Inferior parietal cortex (tissue), 1 donor: Measurements from ENCODE around the gene TPD52L1.

Experiments
- DNase-seq: peaks from one replicate; pipeline ENCODE4 v3.0.0-alpha.2; 2016; ENCODE audit errors: extremely low spot score

Gene TPD52L1

DNA sequence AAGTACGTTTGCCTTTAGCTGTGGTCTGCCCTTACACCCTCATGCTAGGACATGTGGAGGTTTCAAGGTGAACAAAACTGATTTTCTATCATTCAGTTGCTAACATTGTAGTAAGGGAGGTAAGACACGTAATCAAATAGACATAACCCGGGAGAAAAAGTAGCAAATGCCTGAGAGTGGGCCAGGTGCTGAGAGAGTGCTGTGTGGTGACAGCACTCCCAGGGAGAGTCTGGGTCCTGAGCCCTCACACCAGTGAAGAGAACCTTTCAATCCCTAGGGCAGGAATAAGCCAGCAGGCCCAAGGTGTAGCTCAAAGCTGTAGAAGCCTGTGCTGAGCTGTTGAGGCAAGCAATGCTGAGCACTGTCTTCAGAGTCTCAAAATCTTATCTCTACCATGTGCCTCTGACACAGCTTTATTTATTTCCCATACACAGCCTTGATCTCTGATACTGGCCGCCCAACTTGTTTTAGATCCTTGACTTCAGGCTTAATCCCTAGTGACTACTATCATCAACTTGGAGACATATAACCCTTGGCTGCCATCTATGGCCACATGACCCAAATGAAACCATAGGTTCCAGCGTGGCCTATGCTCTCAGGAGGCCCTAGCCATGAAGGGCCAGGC is 55.2 kb downstream of the TPD52L1 start:
- no peak for DNase-seq

DNA sequence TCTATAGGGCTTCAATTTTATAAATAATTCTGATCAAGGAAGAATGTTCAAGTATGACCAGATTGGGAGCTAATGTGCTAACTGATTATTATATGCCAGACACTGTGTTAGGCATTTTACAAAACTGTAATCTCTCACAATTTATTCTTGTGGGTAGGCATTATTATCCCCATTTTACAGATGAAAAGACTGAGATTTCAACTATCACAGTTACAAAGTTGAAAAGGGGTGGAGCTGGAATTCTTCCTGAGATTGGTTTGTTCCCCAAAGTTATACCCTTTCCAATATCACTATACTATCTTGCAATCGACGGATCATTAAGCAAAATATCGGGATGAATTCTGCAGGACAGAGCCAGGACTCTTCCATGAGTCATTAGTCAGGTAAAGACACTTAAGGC is 57.1 kb downstream of the TPD52L1 start:
- DNase-seq: no peak

DNA sequence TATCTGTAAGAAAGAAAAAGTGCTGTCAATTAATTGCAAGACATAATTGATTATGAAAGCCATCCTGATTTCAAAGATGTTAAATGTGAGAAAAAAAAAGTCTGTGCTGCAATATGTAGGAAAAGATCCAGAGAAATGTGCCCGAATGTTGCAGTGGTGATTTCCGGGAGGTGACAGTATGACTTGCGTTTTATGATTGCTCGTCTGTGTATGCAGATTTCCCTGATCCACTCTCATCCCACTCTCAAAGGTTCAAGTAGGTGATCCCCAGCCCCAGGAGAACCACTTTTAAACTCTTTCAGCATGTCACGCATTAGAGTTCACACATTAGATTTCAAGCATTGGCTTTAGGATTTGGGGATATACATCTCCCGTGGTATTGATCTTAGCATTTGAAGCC is 57.8 kb downstream of the TPD52L1 start:
- no peak for DNase-seq

GRCh38 chr6:125212377-125212776 is 58.8 kb downstream of the TPD52L1 start:
- DNase-seq: no peak

DNA sequence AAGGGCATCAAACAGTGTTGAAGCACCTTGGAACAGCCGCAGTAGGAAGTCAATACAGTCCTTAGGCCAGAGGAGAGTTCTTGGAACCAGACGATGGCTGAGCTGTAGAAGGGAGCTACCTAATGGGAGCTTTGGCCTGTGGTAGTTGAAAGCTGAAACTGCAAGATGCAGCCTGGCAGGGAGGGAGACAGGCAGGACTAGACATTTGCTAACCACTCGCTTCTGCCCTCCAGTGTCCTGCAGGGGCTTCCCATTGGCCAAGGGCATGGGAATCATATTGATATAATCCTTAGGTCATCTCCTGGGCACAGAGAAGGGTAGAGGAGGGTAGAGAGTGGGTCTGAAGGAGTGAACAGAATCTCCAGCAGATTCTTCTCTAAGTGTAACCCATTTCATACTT is 60.4 kb downstream of the TPD52L1 start:
- no peak for DNase-seq

DNA sequence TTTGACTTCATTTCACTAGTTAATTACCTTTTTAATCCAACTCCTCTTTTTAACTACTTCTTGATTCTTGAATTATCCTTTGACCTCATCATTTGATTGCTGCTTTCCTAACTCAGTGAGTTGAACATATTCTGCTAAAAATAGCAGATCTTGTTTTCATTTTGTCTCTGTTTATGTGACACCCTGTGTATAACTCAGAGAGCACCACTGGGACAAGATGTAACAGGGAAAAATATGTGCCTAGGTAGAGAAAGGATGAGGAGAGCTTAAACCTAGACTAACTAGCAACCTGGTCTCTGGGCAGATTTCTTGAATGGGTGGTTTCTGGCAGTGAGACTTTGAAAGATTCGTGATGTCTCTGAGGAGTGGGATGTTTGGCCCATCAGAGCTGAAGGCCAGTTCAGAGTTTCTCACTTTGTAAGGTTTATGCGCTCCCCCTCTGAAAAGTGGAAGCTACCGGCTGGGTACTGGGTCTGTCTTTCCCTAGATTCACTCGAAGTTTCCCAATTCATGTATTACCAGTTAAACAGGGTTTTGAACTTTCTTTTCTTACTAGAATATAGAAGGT is 61.8 kb downstream of the TPD52L1 start:
- DNase-seq: no peak

- DNase-seq: no peak
Measured at GRCh38 chr6:125216015-125216414, 62.4 kb downstream of the TPD52L1 start.

- DNase-seq: no peak
Measured at GRCh38 chr6:125217369-125217768, 63.8 kb downstream of the TPD52L1 start.

DNA sequence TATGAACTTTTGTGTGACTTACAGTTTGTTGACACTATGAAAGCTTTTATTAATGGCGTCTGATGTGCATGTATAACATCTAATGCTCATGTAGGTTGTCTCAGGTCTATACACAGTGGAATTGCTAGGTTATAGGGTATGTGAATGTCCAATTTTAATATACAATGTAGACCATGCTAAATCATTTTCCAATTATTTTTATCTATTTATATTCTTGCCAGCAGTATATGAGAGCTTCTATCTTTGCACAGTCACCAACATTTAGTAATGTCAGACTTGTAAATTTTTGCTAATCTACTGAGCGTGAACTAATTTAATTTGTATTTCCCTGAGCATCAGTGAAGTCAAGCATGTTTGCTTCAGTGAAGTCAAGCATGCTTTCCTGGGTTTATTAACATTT is 64.4 kb downstream of the TPD52L1 start:
- no peak for DNase-seq

DNA sequence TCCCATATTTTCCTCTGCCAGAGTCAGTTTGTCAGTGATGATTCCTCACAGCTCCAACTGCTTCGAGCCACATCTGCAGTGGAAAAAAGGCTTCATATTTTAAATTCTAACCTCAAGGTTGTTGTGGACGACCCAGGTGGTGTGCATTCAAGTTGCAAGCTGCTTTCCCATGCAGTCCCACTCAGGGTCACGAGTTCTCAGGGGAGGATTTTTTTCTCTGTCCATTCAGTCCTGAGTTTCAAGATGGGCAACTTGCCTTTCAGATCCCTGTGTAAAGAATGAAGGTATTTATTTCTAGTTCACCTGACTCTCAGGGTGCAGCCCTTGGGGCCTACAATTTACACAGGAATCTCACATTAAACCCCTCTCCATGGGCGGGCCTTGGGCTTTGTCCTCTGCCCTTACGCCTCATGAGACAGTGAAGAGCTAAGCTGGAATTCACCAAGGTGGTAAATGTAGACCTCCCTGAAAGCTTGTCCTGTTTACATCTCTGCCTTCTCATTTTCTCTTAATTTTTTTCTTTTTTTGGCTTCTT is 65.9 kb downstream of the TPD52L1 start:
- no peak for DNase-seq

GRCh38 chr6:125220712-125221111 is 67.1 kb downstream of the TPD52L1 start:
- no peak for DNase-seq

DNA sequence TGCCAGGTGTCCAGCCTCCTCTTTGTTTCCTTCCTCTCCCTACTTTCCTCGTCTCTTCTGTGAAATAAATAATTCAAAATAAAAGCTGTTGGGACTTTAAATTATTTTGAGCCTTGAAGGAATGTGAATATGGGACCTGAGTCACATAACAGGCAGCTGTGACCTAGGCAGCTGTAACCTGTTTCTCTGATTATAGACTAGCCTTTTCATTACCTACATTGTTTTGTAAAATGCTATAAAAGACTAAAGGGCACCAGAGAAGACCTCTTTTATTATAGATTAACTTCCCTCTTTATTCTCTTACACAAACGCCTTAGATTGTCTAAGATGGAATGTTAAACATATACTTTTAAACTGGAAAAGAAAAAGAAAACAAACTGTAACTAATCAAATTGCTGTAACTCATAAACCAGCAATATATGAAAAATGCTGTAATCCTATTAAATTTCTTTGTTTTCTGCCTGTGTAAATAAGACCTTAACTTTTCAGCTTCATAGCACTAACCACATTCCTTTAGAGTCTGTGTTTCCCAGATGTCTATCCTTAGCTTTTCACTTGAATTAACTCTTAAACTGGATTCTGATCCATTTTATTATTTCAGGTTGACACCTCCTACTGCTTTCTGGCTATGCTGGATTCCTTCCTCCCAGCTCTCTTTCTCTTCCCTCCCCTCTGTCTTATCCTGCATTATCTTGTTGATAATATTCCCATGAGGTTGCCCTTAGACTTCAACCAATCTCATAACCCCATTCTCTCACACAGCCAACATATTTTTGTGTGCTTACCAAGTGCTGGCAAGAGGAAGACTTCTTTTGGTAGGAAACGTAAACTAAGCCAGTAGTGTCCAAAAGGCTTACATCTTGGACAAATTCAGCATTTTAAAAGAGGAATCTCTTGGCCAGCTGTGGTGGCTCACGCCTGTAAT is 69.2 kb downstream of the TPD52L1 start:
- no peak for DNase-seq

GRCh38 chr6:125224231-125224861 is 70.8 kb downstream of the TPD52L1 start:
- no peak for DNase-seq

DNA sequence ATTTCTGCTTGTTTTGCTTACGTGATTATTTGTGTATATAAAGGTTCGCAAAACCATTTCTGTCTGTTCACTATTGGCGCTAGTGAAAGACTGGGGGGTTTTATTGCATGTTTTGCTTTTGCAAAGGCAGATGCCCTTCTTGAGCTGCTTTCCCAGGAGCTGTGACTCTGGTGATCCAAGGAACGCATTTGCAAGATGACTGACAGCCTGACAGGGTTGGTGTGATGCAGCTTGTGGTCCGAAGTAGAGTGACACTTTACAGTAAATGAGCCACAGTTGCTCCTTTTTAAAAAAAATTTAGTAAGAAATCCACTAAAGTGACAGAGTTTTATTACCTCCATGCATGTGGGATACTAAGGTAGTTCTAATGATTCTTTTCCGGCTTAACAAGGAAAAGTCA is 73.7 kb downstream of the TPD52L1 start:
- no peak for DNase-seq

GRCh38 chr6:125228981-125229479 is 75.5 kb downstream of the TPD52L1 start:
- no peak for DNase-seq

- DNase-seq: no peak
Measured at GRCh38 chr6:125230674-125231073, 77.1 kb downstream of the TPD52L1 start.

DNA sequence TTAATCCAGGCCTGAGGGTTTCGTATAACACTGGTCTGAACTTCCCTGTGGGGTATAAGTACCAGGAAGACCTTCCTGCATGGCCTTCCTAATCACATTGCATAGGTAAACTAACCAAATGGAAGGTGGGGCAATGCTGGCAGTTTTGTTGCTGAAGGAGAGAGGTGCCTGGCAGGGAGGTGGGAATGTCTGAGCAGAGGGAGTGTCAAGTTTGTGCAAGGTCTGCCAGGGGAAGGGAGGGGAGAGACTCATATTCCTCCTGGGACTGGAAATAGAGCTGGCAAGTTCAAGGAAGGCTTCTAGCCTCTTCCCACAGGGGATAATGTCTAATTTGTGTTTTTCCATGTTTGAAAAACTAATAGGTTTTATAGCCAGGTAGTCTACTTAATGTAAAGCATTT is 77.6 kb downstream of the TPD52L1 start:
- no peak for DNase-seq

DNA sequence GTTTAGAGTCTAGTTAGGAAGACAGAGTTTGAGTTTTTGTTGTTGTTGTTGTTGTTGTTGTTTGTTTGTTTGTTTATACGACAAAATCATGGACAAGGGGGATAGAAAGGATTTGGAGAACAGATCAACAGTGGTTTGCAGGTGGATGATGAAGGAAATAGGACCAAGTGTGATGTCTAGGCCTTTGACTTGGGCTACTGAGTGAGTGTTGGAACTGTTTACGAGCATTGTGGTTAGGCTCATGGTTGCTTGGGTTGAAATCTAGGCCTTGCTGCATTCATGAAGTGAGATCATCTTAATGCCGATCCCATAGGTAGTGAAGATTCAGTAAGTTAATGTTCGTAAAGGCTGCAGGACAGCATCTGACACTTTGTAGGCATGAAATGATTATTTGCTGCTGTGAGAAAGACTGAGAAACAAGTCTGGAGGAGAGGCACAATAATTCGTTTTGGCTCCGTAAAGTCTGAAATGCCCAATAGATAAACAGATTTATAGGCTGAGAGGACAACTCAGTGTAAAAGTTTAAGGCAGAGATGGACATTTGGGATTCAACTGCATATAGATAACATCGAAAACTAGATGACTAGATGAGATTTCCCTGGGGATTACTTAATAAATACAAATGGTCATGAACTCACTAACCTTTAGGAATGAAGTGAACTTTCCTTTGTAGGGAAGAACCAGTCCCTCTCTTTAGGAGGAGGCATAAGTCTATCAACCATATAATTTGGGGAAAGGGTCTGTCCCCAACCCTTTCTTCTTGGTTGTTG is 78.2 kb downstream of the TPD52L1 start:
- no peak for DNase-seq

- DNase-seq: no peak
Measured at GRCh38 chr6:125232466-125232865, 78.9 kb downstream of the TPD52L1 start.

- no peak for DNase-seq
Measured at GRCh38 chr6:125233202-125233601, 79.6 kb downstream of the TPD52L1 start.
